Measurements from ENCODE around the gene GSTP1. TPM values are rescaled to one million over a fixed set of nuclear protein-coding genes. Genes with fewer than 3 reads are reported as not detected.
A peak's percentile ranks its signal among the peaks of the same experiment; 100 is the strongest.
"Not testable (repeated sequence)": the region's sequence is repeated elsewhere in the genome, so short reads cannot be mapped to it uniquely, and the experiment has no call there.

Gene GSTP1
- total RNA-seq, 1 donor from 2014 or later: 246 TPM

DNA sequence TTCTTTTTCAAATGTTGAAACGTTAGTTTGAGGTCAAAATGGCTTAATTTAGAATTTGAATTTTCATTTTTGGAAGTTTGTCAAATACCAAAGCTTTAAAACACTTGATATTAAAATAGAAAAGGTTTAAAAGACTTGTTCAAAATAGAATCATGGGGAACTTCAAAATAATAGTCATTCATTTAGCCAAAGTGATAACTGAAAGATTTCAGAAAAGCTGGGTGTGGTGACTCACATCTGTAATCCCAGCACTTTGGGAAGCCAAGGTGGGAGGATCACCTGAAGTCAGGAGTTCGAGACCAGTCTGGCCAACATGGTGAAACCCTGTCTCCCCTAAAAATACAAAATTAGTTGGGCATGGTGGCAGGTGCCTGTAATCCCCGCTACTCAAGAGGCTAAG, 10.9 kb downstream of the GSTP1 start:
- DNase-seq (ENCODE audit: low read depth): no peak

DNA sequence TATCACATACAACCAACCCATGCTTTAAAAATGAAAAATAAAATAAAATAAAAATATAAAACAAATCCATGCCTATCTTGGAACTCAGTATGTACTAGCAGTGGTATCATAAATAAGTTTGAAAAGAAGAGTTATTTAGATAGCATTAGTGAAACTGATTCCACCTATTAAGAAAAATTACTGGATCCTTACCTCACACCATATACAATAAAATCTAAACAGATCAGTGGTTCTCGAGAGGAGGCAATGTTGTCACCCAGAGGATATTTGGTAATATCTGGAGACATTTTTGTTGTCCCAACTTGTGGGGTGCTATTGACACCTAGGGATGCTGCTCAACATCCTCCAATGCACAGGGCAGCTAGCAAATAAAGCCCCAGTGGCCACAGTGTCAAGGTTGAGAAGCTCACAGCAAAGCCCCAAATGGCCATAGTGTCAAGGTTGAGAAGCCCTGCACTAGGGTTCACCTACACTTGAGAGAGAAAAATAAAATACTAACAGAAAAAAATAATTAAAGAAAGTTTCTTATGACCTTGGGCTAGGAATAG, 13.2 kb downstream of the GSTP1 start:
- no peak for DNase-seq (ENCODE audit: low read depth)

DNA sequence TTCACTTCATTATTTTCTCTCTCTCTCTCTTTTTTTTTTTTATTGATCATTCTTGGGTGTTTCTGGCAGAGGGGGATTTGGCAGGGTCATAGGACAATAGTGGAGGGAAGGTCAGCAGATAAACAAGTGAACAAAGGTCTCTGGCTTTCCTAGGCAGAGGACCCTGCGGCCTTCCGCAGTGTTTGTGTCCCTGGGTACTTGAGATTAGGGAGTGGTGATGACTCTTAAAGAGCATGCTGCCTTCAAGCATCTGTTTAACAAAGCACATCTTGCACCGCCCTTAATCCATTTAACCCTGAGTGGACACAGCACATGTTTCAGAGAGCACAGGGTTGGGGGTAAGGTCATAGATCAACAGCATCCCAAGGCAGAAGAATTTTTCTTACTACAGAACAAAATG, 13.8 kb downstream of the GSTP1 start:
- DNase-seq (ENCODE audit: low read depth): not testable (repeated sequence)

GRCh38 chr11:67597963-67598362, 14.4 kb downstream of the GSTP1 start:
- not testable (repeated sequence) for DNase-seq (ENCODE audit: low read depth)

DNA sequence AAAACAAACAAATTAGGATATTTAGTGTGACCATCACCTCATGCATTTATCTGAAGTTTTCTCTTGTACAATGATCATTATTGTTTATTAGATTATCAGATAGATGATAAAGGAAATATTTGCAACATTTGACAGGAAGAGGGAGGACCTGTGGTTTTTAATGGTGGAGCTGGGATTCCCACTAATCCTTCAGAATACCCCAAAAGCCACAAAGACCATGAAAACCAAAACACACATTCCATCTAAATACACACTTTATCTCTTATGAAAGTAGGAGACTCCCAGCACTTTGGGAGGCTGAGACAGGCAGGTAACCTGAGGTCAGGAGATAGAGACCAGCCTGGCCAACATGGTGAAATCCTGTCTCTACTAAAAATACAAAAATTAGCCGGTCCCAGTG, 15.5 kb downstream of the GSTP1 start:
- no peak for DNase-seq (ENCODE audit: low read depth)

GRCh38 chr11:67600324-67601029, 16.9 kb downstream of the GSTP1 start:
- DNase-seq (ENCODE audit: low read depth): no peak

- DNase-seq (ENCODE audit: low read depth): no peak
Measured at GRCh38 chr11:67601098-67601497, 17.5 kb downstream of the GSTP1 start.

DNA sequence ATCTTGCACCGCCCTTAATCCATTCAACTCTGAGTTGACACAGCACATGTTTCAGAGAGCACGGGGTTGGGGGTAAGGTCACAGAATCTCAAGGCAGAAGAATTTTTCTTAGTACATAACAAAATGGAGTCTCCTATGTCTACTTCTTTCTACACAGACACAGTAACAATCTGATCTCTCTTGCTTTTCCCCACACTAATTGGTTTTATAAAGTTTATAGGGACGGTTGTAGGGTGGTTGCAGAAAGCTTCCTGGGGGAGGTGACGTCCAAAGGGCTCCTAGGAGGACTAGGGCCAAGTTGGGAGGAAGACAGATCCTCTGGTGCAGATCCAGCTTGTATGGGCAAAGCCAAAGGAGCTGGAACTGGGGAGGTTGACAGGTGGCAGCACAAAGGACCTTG, 20.5 kb downstream of the GSTP1 start:
- not testable (repeated sequence) for DNase-seq (ENCODE audit: low read depth)

- no peak for DNase-seq (ENCODE audit: low read depth)
Measured at GRCh38 chr11:67604815-67605214, 21.2 kb downstream of the GSTP1 start.

DNA sequence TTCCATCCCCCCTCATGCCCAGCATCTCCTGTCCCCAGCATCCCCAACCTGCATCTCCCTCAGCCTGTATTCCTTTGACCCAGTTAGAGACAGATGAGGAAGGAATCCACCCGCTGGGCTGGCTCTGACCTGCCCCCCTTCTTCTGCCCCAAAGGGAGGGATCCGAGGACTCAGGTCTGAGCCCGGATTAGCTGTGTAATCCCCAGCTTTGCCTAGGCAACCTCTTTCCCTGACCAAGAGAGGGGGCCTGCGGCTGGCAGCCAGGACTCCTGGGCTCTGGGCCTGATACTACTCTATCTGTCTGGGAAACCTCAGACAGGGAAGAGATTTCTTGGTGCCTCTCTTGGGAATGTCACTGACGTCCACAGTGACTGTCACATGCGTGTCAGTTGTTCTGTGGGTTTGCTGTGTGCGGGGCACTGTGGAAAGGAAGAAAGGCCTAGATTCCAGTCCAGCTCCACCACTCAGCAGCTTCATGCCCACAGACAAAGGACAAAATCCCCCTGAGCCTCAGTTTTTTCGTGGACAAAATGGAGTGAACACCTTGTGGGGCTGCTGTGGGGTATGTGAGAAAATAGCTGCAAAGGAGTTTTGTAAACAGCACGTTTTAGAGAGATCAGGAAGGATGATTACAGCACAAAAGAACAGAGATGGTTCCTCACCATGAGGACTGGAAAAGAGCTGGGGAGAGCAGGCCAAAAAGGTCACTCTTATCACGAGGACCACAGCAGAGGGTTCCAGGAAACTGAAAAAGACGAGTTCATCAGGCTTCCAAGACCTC, 21.8 kb downstream of the GSTP1 start:
- no peak for DNase-seq (ENCODE audit: low read depth)

- peak; percentile 11 for DNase-seq (ENCODE audit: low read depth)
Measured at GRCh38 chr11:67606093-67606491, 22.5 kb downstream of the GSTP1 start.

GRCh38 chr11:67606492-67607295, 23.1 kb downstream of the GSTP1 start, which contains the start of gene NDUFV1:
NDUFV1 (plus strand) TSS chr11:67606936; CDS start chr11:67607005, 69 bp downstream.
- DNase-seq (ENCODE audit: low read depth): peak; percentile 96

DNA sequence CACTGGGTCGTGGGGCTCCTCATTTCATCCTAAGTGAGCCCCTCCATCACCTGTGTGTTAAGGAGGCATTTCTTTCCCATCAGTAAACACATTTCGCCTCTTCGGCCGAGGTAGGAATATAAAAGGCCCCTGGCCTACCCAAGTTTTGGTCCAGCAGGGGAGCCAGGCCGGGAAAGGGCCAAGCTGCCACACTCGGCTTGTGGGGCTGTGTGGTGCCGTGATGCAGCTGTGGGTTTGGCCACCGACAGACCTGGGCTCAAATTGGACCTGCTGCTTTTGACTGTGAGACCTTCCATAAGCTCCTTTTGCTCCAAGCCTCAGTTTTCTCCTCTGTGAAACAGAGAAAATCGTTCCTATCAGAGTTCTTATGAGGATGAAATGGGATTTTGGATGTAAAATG, 23.9 kb downstream of the GSTP1 start:
- no peak for DNase-seq (ENCODE audit: low read depth)

GRCh38 chr11:67608486-67608885, 24.9 kb downstream of the GSTP1 start:
- no peak for DNase-seq (ENCODE audit: low read depth)

GRCh38 chr11:67609316-67609715, 25.7 kb downstream of the GSTP1 start:
- no peak for DNase-seq (ENCODE audit: low read depth)

DNA sequence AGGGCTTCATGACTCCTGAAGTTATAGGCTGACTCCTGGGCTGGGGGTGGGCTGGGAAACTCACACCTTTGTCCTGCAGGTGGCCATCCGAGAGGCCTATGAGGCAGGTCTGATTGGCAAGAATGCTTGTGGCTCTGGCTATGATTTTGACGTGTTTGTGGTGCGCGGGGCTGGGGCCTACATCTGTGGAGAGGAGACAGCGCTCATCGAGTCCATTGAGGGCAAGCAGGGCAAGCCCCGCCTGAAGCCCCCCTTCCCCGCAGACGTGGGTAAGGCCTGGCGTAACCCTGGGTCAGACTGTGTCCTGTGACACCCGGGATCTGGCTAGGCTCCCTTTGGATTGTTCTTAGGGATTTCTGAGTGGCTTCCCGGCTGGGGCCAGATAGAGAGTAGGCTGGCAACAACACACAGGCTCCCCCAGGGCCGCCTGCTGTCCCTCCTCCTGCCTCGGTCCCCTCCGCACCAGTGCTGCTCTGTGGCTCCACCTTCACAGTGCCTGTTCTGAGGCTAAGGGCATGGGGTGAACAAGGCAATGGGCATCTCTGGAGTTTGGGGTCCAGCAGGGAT, 26.8 kb downstream of the GSTP1 start:
- no peak for DNase-seq (ENCODE audit: low read depth)

- no peak for DNase-seq (ENCODE audit: low read depth)
Measured at GRCh38 chr11:67611165-67611564, 27.6 kb downstream of the GSTP1 start.

GRCh38 chr11:67611704-67612587, 28.3 kb downstream of the GSTP1 start:
- no peak for DNase-seq (ENCODE audit: low read depth)

GRCh38 chr11:67612751-67613150, 29.1 kb downstream of the GSTP1 start:
- DNase-seq (ENCODE audit: low read depth): no peak

GRCh38 chr11:67613313-67613959, 29.8 kb downstream of the GSTP1 start:
- DNase-seq (ENCODE audit: low read depth): no peak
